GM18502 (cell line): ENCODE measurements around the gene EML6.
"Not testable (repeated sequence)": the region's sequence is repeated elsewhere in the genome, so short reads cannot be mapped to it uniquely, and the experiment has no call there.

Source experiments
- ATAC-seq: cut with Tn5 transposase; IDR thresholded peaks from one replicate; pipeline ENCODE4 v1.9.1; 2021; ENCODE audit warnings: mild to moderate bottlenecking; ENCODE audit not compliant: unreplicated experiment, poor library complexity

EML6 gene

DNA sequence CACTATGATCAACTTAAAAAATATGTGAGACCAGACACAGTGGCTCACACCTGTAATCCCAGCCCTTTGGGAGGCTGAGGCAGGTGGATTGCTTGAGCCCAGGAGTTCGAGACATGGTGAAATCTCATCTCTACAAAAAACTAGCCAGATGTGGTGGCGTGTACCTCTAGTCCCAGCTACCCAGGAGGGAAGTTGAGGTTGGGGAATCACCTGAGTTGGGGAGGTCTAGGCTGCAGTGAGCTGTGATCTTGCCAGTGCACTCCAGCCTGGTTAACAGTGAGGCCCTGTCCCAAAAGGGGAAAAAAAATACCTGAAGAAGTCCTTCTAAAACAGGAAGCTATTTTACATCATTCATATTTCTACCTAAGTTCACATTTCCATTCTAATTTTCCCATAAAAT lies 144.0 kb downstream of the EML6 start:
- peak; percentile 66 for ATAC-seq

DNA sequence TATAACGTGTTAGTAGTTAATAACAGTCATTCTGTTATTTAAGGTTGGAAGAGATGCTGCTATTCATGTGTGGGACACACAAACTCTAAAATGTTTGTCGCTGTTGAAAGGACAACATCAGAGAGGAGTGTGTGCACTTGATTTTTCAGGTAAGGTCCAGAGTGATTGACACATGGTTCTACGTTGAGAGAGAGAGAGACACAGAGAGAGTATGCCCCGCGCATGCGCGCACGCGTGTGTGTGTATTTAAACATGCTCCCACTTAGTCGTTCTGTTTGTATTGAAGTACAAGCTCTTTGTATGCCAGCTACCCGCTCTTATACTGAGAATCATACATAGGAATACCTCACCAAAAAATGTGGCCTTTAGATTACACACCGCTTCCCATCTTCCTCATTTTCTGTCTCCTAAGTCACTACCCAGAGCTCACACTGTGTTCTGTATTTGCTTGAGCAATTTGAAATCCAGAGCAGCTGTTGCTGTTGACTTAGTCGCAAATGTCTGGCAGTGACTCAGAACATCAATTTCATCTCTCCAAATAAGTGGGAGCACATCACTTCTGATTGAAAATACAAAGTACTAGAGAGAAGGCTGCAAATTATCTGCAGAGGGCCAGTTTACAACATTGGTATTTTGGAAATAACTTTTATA lies 148.1 kb downstream of the EML6 start:
- ATAC-seq: no peak

DNA sequence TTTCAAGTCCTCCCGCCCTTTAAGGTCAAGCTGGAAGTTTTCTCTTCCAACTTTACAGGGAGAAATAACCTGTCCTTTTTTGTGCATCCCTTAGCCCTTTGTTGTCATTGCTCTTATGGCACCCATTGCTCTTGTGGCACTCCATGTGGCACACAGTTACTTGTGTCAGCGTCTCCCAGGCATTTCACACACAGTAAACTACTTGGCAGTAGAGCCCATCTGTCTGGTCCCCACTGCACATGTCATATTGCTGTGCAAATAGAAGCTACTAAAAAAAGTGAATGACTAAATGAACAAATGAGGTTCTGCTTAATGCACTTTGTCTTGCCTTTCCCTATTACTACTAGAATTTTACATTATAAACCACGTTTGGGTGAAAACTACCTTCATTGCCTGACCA lies 149.3 kb downstream of the EML6 start:
- ATAC-seq: no peak

DNA sequence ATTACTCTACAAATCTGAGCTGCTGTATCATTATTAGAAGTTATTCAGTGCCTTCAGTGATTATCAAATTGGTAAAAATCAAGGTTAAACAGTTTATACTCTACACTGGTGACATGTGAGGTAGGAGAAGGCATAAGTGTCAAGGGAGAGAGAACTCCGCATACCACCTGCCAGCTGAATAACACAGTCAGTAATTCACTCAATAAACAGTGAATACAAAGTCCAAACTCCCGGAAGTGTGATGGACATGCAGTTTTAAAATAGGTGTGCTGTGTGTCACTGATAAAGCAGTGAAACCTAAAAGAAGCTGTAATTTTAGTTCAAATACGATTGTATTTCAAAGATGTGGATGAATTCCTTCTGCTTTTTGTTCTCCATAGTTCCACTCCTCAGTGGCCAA lies 149.8 kb downstream of the EML6 start:
- not testable (repeated sequence) for ATAC-seq

DNA sequence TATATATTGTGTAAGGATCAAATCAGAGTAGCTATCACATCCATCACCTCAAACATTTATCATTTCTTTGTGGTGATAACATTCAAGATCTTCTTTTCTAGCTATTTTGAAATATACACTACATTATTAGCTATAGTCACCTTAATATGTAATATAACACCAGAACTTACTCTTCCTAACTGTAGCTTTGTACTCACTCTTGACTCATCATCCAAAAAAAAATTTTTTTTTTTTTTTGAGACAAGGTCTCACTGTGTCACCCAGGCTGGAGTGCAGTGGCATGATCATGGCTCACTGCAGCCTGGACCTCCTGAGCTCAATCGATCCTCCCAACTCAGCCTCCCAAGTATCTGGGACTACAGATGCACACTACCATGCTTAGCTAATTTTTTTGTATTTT lies 153.3 kb downstream of the EML6 start:
- ATAC-seq: no peak

DNA sequence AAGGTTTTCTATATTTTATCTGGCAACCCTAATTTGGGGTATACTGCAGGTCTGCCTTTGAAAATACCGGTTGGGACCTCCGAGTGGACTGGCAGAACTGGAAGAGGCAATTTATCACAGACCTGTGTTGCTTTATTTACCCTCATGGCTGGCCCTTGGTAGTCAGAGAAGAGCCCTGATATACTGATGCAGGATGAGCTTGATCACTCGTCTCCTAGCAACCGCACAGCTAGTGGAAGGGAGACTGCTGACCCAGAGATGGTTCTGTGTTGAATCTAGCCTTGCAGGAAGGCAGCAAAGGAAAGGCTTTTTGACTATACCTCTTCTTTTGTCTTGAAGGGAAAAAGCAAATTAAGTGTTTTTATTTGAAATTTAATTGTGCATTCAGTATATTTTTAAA lies 154.7 kb downstream of the EML6 start:
- no peak for ATAC-seq

DNA sequence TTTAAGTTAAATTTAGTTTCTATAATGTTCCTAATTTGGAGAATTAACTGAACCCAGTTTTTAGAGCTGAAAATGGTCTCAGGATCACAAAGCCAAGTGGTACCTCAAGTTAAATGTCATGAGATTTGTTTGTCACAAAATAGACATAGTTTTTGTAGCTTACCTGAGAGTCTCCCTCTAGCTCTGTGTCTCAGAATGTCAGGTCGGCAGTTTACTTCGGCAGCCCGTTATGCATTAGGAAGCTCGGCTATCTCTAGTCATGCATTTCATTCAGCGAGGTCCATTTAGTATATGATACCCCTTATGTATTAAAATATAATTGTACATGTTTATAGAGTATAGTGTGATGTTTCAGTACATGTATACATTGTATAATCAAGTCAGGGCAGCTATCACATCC lies 155.6 kb downstream of the EML6 start:
- ATAC-seq: no peak

DNA sequence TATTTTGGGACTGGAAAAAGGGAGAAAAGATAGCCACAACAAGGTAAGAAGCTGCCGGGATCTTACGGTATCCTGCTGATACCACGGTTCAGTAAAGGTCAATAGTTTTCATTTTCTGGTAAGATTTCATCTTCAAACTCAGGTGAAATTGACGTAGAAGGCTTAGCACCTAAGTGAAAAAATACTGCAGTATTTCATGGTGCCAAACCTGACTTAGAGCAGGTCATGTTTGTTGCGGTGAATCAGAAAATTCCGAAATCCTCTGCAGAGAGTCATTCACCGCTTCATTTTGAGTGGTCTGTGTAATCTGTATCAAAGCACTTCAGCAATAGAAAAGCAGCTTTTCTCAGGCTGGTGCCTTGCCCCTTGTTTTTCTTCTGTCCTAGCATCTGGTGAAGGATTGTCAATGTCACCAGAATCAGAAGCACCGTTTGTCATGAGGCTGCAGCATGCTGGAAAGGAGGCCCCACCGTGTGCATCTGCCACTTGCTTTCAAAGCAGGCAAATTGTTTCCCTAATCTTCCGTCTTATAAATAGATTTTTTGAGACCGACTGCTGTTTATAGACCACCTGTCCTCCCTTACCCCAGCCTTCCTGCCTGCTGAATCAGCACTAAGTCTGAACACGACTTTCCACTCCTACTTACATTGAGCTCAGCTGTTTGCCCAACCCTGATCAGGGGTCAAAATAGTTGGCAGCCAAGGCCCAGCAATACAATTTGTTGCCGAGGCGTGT lies 156.3 kb downstream of the EML6 start:
- ATAC-seq: no peak

DNA sequence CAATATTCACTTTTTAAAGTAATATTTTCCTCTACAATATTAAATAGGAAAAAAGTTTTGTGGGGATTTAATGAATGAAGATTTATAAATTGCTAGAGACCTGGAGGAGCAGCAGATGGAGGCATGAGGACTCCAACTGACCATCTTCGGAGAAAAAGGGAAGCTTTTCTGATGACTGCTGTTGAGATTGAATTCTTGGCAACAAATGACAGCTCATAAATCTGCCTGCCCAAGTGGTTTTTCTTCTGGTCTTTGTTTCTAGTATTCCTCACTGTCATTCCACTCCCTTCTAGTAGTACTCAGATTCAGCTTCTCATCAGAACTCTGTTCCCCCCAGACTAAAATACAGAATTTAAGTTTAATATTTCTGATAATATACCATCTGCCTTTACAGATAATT lies 157.0 kb downstream of the EML6 start:
- no peak for ATAC-seq

DNA sequence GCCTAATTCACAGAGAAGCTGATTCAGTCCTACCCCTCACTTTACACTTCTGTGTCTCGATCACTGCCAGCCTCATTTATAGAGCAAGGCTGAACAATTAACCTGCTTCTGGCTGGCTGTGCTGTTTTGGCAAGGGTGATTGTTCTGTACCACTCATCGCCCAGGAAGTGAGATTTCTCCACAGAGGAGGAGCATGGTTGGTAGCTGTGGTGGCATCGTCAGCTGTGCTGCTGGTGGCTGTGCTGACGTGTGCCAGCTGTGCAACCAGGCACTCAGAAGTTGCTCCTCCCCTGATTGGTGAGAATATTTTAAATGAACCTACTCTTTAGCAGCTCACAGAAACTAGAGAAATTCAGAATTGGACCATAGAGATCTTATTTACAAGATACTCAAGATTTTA lies 158.3 kb downstream of the EML6 start:
- ATAC-seq: no peak

DNA sequence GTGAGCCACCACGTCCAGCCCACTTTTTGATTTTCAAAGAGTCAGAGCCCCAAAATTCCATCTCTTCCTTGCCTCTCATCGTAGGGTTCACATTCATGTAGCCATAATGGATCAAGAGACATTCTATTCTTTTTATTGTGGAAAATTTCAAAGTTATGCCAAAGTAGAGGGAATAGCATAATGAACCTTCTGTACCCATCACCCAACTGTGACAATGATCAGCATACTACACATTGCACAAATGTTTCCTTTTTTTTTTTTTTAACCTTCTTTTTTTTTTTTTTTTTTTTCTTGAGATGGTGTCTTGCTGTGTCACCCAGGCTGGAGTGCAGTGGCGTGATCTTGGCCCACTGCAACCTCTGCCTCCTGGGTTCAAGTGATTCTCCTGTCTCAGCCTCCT lies 162.4 kb downstream of the EML6 start:
- no peak for ATAC-seq

DNA sequence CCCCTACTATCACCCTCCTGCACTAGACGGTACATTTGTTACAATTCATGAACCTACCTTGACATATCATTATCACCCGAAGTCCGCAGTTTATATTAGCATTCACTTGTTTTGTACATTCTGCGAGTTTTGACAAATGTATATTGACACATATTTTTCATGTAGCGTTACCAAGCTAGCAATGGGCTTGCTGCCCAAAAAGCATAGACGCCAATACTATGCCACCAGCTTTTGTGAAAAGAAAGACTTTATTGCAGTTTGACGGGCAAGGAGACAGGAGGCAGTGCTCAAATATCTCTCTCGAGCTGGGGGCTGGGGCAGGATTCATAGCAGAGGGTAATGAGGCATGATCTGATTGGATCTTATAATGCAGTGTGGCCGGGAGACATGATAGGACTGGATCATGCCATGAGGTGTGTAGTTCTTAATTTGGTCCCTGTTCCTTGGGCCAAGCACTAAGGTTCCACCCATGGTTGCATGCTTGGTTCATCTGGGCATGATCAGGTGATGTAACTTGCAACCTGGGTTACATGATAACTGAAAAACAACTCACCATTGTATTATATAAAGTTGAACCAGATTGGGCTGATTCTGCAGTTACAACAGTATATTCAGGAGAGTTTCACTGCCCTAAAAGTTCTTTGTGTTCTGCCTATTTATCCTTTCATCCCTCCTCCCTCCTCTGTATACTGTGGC lies 164.5 kb downstream of the EML6 start:
- ATAC-seq: no peak

DNA sequence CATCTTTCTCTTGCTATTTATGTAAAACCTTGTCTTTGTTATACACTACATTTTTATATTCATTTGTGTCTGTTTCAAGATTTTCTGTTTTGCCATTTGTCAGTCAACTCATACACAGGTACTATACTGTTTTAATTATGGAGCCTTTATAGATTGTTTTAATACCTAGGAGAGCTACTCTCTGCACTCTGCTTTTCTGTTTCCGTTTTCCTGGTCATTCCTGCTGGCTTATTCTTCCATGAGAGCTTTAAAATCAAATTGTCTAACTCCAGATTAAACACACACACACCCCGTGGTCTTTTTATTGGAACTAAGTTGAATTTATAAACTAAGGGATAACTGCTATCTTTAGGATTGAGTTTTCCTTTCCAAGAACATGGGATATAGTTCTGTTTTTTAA lies 165.6 kb downstream of the EML6 start:
- no peak for ATAC-seq

DNA sequence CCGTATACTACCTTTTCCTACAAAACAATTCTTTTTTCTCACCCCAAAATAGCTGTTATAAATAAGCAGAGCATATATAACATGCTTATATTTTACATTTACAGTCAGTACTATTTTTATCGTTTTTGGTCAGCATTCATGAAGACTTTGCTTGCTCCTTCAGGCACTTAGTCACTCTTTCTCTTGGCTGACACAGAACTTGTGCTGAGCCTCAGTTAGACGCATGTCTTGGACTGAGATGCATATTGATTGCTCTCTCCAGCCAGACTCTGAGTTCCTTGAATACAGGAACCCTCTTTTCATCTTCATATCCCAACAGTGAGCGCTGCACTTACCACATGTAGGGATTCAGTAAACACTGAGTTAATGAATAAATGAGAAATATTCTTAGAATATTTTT lies 168.4 kb downstream of the EML6 start:
- no peak for ATAC-seq

DNA sequence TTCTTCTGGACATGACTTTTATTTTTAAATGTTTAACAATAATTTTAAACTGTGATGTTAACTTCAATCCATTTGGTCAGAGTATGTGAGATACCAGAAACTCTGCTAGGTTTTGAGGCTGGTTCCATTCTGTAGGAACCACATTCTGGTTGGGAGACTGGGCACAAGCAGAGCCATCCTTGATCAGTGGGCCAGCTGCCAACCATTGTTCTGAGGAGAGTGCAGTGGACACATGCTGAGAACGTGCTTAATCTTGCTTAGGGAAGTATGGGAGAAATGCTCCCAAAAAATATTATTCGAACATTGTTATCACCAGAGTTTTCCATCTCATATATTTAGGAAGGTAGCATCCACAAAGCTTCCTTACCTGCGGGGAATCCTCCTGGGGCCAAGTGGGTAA lies 171.0 kb downstream of the EML6 start:
- ATAC-seq: no peak

DNA sequence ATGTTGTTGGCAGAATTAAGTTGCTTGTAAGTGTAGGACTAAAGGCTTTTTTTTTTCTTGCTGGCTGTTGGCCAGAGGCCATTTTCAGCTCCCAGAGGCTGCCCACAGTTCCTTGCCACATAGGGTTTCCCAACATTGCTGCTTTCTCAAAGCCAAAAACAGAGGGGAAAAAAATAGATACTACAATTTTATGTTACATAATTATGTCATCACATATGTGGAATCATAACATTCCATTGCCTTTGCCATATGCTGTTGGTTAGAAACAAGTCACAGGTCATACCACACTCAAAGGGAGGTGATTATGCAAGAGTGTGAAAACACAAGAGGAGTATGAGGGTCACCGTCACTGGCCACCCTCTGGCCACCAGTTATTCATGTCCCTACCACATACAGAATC lies 172.3 kb downstream of the EML6 start:
- no peak for ATAC-seq

DNA sequence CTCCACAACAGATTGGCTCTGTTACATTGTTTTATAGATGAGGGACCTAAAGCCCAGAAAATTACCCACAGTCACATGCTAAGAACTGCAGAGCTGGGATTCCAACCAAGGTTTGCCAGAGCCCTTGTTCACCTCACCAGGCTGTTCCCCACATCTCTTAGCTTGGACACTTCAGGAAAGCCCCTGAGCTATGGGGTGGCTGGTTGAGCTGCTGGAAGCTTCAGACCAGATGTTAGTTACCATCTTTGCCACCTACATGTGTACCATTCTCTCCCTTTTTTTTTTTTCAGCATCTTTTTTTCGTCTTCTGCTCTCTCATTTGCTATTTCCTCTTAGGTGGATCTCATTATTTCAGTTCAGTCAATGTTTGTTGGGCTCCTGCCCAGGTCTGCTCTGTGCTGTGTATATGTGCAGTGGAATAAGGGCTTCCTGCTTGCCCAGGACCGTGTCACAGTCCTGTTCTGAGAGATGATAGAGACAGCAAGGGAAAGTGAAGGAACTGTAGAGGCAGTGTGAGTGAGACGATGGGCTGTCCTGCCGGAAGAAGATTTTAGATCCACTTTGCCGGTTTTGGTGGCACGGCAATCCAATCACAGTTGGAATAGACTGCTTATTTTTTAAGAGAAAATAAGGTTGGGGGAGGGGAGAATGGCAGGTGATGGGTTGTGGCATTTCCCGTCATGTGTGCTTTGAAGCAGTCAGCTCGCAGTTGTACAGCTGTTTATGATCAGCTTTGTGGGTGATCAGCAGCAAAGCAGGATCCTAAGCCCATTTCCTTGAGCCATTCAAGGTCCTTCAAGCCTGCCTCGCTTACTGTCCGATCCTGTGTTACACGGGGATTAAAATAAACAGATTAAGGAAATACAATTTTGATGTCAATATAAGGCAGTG lies 174.2 kb downstream of the EML6 start:
- no peak for ATAC-seq

DNA sequence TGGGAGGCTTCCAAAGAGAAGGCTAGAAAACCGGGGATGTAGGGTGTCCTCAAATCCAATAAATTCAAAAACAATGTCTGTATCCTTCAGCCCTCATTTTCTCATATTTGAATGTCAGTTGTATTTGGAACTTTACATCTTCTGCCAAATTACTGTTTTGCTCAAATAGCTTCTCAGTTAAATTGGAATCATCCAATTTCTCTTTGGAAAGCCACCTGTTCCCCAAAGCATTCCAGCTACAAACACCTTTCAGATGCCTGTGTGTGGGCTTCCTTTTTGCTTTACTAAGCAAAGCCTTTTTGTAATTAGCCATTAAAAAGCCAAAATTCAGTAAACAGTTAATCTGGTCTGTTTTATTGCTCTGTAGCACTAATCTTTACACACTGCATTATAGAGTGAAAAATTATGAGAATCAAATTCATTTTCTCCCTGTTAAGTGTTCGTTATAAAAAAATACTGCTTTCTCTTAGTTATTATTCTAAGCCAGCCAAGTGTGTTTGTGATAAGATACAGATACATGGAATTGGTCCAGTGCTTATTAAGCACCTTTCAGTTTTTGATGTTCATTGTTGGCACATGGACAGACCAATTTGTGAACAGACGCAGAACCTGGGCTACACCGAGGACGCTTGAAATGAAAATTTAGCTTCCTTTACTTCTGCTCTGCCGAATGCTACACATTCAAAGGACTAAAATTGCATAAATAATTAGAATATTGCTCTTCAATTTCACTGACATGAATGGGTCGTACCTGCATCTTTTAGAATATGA lies 175.2 kb downstream of the EML6 start:
- no peak for ATAC-seq

DNA sequence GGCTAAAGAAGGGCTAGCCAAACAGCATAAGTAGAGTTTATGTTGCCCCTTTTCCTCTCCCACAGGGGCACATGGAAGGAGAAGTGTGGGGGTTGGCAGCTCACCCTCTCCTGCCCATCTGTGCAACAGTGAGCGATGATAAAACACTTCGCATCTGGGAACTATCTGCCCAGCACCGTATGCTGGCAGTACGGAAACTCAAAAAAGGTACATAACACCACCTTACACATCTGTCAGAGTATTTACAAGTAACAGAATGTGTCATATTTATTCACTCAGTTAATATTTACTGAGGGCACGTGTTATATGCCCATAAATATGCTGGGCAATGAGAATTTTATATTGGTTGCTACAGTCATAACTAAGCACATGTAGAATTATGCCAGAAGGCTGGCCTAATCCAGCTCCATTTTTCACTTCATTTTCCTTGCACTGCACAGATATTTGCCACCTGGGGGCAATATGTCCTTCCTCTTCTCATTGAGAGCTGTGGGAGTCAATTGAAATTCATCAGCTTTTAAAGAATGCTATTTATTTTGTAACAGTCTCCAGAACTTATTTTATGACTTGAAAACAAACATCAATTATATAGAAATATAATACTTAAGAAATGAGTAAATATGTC lies 176.2 kb downstream of the EML6 start:
- ATAC-seq: no peak
